HepG2 (cell line): ENCODE results near the gene CCT6A. TPM values are rescaled to one million over a fixed set of nuclear protein-coding genes. Genes with fewer than 3 reads are reported as not detected.

Source experiments
- DRAP1 ChIP-seq: IDR thresholded peaks from 2 replicates; pipeline ENCODE4 v1.6.1; 2016; ENCODE audit warnings: missing genetic modification reagents, missing compliant biosample characterization
- FLYWCH1 ChIP-seq: sonication (generic); formaldehyde crosslinking; IDR thresholded peaks from 2 replicates; pipeline ENCODE4 v1.8.1; 2023; ENCODE audit warnings: mild to moderate bottlenecking, missing genetic modification reagents
- HBP1 ChIP-seq: IDR thresholded peaks from 2 replicates; pipeline ENCODE4 v1.6.1; 2016; ENCODE audit warnings: low read depth, control low read depth
- IKZF4 ChIP-seq: sonication (generic); formaldehyde crosslinking; IDR thresholded peaks from 2 replicates; pipeline ENCODE4 v1.5.1; 2020; ENCODE audit warnings: borderline replicate concordance, mild to moderate bottlenecking, low read depth, missing genetic modification reagents; ENCODE audit errors: not compliant biosample characterization
- KLF12 ChIP-seq: sonication (generic); formaldehyde crosslinking; IDR thresholded peaks from 2 replicates; pipeline ENCODE4 v1.4.0; 2020; ENCODE audit warnings: missing genetic modification reagents, borderline replicate concordance
- MNT ChIP-seq: fragments of 450-650 bp; IDR thresholded peaks from 2 replicates; pipeline ENCODE4 v1.6.1; 2016
- MTF1 ChIP-seq: sonication (generic); formaldehyde crosslinking; IDR thresholded peaks from 2 replicates; pipeline ENCODE4 v1.5.0; 2020; ENCODE audit warnings: missing genetic modification reagents
- PAF1 ChIP-seq: IDR thresholded peaks from 2 replicates; pipeline ENCODE4 v1.6.1; 2016; ENCODE audit warnings: missing genetic modification reagents, missing compliant biosample characterization
- U2AF1 ChIP-seq: fragments of 200-400 bp; formaldehyde crosslinking; optimal IDR thresholded peaks from 2 replicates; pipeline ENCODE3; 2017; ENCODE audit warnings: mild to moderate bottlenecking, low read depth, low read length
- YEATS2 ChIP-seq: sonication (generic); formaldehyde crosslinking; IDR thresholded peaks from 2 replicates; pipeline ENCODE4 v1.4.0; 2020; ENCODE audit warnings: missing genetic modification reagents, borderline replicate concordance
- ZBTB43 ChIP-seq: sonication (generic); formaldehyde crosslinking; conservative IDR thresholded peaks from 2 replicates; pipeline ENCODE4 v1.4.0; 2020; ENCODE audit warnings: missing genetic modification reagents
- ZC3H4 ChIP-seq: sonication (generic); formaldehyde crosslinking; IDR thresholded peaks from 2 replicates; pipeline ENCODE4 v1.4.0; 2020; ENCODE audit warnings: missing genetic modification reagents, borderline replicate concordance
- ZFP37 ChIP-seq: sonication (generic); formaldehyde crosslinking; IDR thresholded peaks from 2 replicates; pipeline ENCODE4 v1.4.0; 2020; ENCODE audit warnings: missing genetic modification reagents, borderline replicate concordance
- ZFP62 ChIP-seq: sonication (generic); formaldehyde crosslinking; IDR thresholded peaks from 2 replicates; pipeline ENCODE4 v1.4.0; 2020; ENCODE audit warnings: missing genetic modification reagents
- ZNF234 ChIP-seq: sonication (generic); formaldehyde crosslinking; conservative IDR thresholded peaks from 2 replicates; pipeline ENCODE4 v1.5.1; 2020; ENCODE audit warnings: mild to moderate bottlenecking, missing genetic modification reagents
- ZNF260 ChIP-seq: sonication (generic); formaldehyde crosslinking; IDR thresholded peaks from 2 replicates; pipeline ENCODE4 v1.4.0; 2020; ENCODE audit warnings: missing genetic modification reagents, low read depth, mild to moderate bottlenecking, borderline replicate concordance
- ZNF263 ChIP-seq: sonication (generic); formaldehyde crosslinking; IDR thresholded peaks from 2 replicates; pipeline ENCODE4 v1.4.0; 2020; ENCODE audit warnings: missing genetic modification reagents
- ZNF552 ChIP-seq: sonication (generic); formaldehyde crosslinking; IDR thresholded peaks from 2 replicates; pipeline ENCODE4 v1.9.0; 2022; ENCODE audit warnings: missing genetic modification reagents, mild to moderate bottlenecking, borderline replicate concordance
- ZNF556 ChIP-seq: sonication (generic); formaldehyde crosslinking; IDR thresholded peaks from 2 replicates; pipeline ENCODE4 v1.4.0; 2020; ENCODE audit warnings: mild to moderate bottlenecking, missing genetic modification reagents, borderline replicate concordance
- ZNF713 ChIP-seq: sonication (generic); formaldehyde crosslinking; IDR thresholded peaks from 2 replicates; pipeline ENCODE4 v1.4.0; 2020; ENCODE audit warnings: mild to moderate bottlenecking, missing genetic modification reagents
- ZNF780A ChIP-seq: sonication (generic); formaldehyde crosslinking; IDR thresholded peaks from 2 replicates; pipeline ENCODE4 v1.8.0; 2022; ENCODE audit warnings: mild to moderate bottlenecking, missing genetic modification reagents, moderate library complexity
- ZSCAN29 ChIP-seq: sonication (generic); formaldehyde crosslinking; conservative IDR thresholded peaks from 2 replicates; pipeline ENCODE4 v1.4.0; 2020; ENCODE audit warnings: mild to moderate bottlenecking, missing genetic modification reagents
- ZSCAN31 ChIP-seq: sonication (generic); formaldehyde crosslinking; IDR thresholded peaks from 2 replicates; pipeline ENCODE4 v1.5.0; 2020; ENCODE audit warnings: low read depth, mild to moderate bottlenecking, missing genetic modification reagents
- polyA plus RNA-seq, 8 experiments: library from polyadenylated mRNA; depleted of rRNA in 3 of 8; stranded (reverse) in 7 of 8; unstranded in 1 of 8; fragments of >200 nt; fragmentation: Illumina TruSeq in 4 of 8; extraction: Trizol in 4 of 8; gene quantifications; 2 replicates each; pipeline versions ENCODE4 v1.2.1 to v1.2.3, GENCODE V29; 2011 to 2016; ENCODE audit warnings: low read depth in 4 of 8, missing spikeins in 1 of 8, mixed read lengths in 1 of 8; ENCODE audit not compliant: insufficient read depth in 1 of 8
- total RNA-seq, 5 experiments: library from RNA; depleted of rRNA; stranded (reverse); fragments of >200 nt; fragmentation: Illumina TruSeq; extraction: Trizol; gene quantifications; 2 replicates each; pipeline ENCODE4 v1.2.3, GENCODE V29; 2016; ENCODE audit warnings: low read depth in 1 of 5

CCT6A gene
- total and polyA plus RNA-seq, 2 of the 13 experiments (the other 11 are each of a cell fraction or from before 2014, with no cell fraction given), result 219 to 292 TPM

DNA sequence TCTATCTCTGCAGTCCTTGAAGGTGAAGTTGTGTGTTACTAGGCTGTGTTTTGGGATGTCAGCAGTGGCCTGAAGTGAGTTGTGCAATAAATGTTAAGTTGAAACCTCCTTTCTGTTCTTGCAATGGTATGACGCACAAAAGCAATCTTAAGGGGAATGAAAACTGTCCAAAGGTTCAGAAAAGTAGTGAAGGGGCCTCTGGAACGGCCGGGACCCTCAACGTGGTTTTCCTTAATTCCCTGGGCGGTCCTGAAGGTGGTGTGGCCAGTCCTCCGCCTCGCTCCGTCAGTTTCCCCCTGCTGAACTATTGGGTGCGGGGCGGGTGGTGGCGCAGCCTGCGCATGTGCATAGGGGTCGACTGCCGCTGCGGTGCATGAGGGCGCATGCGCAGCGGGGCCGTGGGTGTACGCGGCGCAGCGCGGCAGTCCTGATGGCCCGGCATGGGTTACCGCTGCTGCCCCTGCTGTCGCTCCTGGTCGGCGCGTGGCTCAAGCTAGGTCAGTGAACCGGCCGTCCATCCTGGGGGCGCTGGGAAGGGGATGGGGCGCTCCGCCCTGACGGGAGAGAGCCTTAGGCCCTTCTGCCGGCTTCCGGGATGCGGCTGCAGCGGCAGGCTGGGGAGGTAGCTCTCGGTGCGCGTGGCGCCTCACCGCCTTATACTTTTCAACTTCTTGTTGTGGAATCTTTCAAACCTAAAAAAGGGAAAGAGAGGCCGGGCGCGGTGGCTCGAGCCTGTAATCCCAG is 12.5 kb downstream of the CCT6A start, which contains the start of gene SUMF2 (continued):
- TF ChIP-seq ZSCAN31 (CRISPR knock-in tag) (peak; percentile 86; the same call in 1 of the 2 replicates), MTF1 (CRISPR knock-in tag) (no peak), IKZF4 (CRISPR knock-in tag) (peak; percentile 81), DRAP1 (CRISPR knock-in tag) (peak; percentile 73), ZNF713 (CRISPR knock-in tag) (no peak), ZC3H4 (0 out of 2 replicates have a peak, but pooled peaks have one; percentile 64), FLYWCH1 (CRISPR knock-in tag) (no peak), ZSCAN29 (CRISPR knock-in tag) (no peak), ZFP37 (no peak), MNT (no peak; the same call in none of the 2 replicates), ZBTB43 (CRISPR knock-in tag) (peak; percentile 57; the same call in 1 of the 2 replicates), ZNF780A (no peak; the same call in 1 of the 2 replicates), U2AF1 (no peak), ZNF260 (CRISPR knock-in tag) (no peak), YEATS2 (no peak), ZFP62 (CRISPR knock-in tag) (no peak), ZNF556 (CRISPR knock-in tag) (peak; percentile 33; the same call in 1 of the 2 replicates), ZNF234 (peak; percentile 90; the same call in 1 of the 2 replicates), ZNF263 (peak; percentile 70), ZNF552 (peak; percentile 86; the same call in 1 of the 2 replicates), KLF12 (CRISPR knock-in tag) (no peak), HBP1 (CRISPR knock-in tag) (peak; percentile 71; the same call in 1 of the 2 replicates), PAF1 (CRISPR knock-in tag) (peak; percentile 74; the same call in 1 of the 2 replicates)
